Ishikawa (cell line): ENCODE results near the gene KCNQ1.
A peak's percentile ranks its signal among the peaks of the same experiment; 100 is the strongest.

Source experiments
- CEBPB ChIP-seq: IDR thresholded peaks from 2 replicates; pipeline ENCODE4 v1.6.1; 2012
- CREB1 ChIP-seq: IDR thresholded peaks from 2 replicates; pipeline ENCODE4 v1.6.1; 2012; ENCODE audit warnings: low read depth
- EGR1 ChIP-seq: IDR thresholded peaks from 2 replicates; pipeline ENCODE4 v1.6.1; 2012
- EP300 ChIP-seq: IDR thresholded peaks from 2 replicates; pipeline ENCODE4 v1.6.1; 2012; ENCODE audit warnings: borderline replicate concordance
- FOXM1 ChIP-seq: IDR thresholded peaks from 2 replicates; pipeline ENCODE4 v1.6.1; 2012; ENCODE audit warnings: low read depth, borderline replicate concordance
- NFIC ChIP-seq: IDR thresholded peaks from 2 replicates; pipeline ENCODE4 v1.6.1; 2012
- RAD21 ChIP-seq: IDR thresholded peaks from 2 replicates; pipeline ENCODE4 v1.6.1; 2012; ENCODE audit warnings: low read depth
- REST ChIP-seq: IDR thresholded peaks from 2 replicates; pipeline ENCODE4 v1.6.1; 2012; ENCODE audit warnings: low read depth, mild to moderate bottlenecking
- TAF1 ChIP-seq: IDR thresholded peaks from 2 replicates; pipeline ENCODE4 v1.6.1; 2012; ENCODE audit warnings: low read depth, mild to moderate bottlenecking
- TCF12 ChIP-seq: IDR thresholded peaks from 2 replicates; pipeline ENCODE4 v1.6.1; 2012; ENCODE audit warnings: low read depth
- TEAD4 ChIP-seq: IDR thresholded peaks from 2 replicates; pipeline ENCODE4 v1.6.1; 2012
- YY1 ChIP-seq: IDR thresholded peaks from 2 replicates; pipeline ENCODE4 v1.6.1; 2012; ENCODE audit warnings: low read depth
- ZBTB7A ChIP-seq: IDR thresholded peaks from 2 replicates; pipeline ENCODE4 v1.6.1; 2012; ENCODE audit warnings: low read depth
- TF ChIP-seq, protein P1 (sequence below): IDR thresholded peaks from 2 replicates; pipeline ENCODE4 v1.6.1; 2012
- TF ChIP-seq, protein P2 (sequence below): IDR thresholded peaks from 2 replicates; pipeline ENCODE4 v1.6.1; 2012

Gene KCNQ1

GRCh38 chr11:2709429-2709828 is 264.6 kb downstream of the KCNQ1 start:
- peak; percentile 83 for TF ChIP-seq CEBPB
- no peak for TF ChIP-seq TEAD4
- no peak for TF ChIP-seq ZBTB7A
- TF ChIP-seq, protein P1, sequence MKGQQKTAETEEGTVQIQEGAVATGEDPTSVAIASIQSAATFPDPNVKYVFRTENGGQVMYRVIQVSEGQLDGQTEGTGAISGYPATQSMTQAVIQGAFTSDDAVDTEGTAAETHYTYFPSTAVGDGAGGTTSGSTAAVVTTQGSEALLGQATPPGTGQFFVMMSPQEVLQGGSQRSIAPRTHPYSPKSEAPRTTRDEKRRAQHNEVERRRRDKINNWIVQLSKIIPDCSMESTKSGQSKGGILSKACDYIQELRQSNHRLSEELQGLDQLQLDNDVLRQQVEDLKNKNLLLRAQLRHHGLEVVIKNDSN, result no peak
- TF ChIP-seq EGR1, result no peak
- no peak for TF ChIP-seq CREB1
- no peak for TF ChIP-seq EP300

DNA sequence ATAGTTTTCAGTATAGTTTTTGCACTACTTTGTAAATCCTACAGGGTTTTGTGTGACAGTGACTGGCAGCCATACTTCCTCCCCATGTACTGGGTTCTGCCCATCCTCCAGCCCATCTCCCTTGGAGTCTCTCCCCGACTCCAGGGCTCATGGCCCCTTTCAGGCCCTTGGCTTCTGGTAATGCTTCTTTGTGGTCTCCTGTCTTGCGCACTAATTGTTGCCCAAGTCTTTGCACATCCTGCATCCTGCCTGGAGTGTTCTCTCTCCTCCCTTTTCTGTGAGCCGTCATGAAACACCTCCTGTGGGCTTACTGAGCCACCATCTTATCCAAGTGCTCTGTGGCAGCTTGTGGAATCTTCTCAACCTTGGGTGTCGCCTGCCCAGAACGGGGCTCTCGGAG is 266.4 kb downstream of the KCNQ1 start:
- TF ChIP-seq CEBPB, result no peak
- no peak for TF ChIP-seq YY1
- TF ChIP-seq ZBTB7A, result no peak
- no peak for TF ChIP-seq REST
- TF ChIP-seq TAF1, result no peak

DNA sequence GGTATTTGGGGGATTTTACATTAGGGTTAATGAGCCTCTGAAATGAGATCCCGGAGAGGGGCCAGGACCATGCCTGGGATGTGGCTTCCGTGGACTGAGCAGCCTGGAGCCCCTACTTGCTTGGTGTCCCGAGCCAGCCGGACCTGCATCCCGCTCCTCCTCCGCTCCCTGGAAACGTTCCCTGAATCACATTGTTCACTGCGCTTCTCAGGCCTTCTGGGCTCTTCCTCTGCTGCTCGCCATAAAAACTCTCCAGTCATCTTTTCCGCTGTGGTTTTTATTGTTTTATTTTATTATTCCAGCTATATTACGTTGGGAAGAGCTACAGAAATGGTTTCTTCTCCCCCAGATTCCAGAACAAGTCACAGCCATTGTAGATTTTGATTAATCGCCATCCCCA is 268.3 kb downstream of the KCNQ1 start:
- no peak for TF ChIP-seq TCF12
- no peak for TF ChIP-seq EP300
- TF ChIP-seq, protein P1, result no peak
- no peak for TF ChIP-seq EGR1
- TF ChIP-seq TAF1, result no peak
- TF ChIP-seq FOXM1, result no peak

DNA sequence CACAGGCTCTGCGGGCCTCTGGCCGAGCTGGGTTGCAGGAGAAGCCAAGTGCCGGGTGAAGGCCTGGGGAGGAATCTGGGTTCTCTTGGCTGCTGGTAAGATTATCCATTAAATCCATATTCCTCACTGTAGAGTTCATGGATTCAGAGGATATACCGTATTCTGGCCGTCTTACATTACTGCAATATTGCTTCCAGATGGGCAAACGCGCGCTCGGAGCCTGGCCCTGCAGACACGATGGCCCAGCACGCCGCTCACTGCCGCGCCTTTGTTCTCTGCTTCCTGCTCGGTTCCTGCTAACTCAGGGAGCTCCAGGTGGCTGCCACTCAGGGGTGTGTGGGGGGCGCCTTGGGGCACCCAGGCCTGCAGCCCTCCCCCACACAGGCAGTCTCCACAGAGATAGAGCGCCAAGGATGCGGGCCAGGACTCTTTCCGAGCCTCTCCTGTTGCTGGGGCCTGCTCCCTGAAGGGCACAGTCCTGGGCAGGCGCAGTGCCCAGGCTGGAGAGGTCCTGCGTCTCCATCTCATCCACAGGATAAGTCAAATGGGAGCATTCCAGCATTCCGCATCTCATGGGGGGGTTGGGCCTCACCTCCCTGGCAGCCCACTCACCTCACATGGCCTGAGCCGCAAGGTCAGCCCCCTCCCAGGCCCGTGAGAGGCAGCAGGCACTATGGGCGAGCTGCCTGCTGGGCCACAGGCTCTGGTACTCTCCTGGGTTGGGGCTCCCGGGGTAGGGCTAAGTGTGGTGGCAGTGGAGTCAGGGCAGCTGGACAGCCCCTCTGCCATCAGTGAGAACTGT is 269.1 kb downstream of the KCNQ1 start:
- TF ChIP-seq EP300 (no peak), TCF12 (no peak), EGR1 (no peak), TAF1 (no peak), YY1 (no peak), CREB1 (no peak), RAD21 (no peak), REST (no peak), TEAD4 (no peak), CEBPB (no peak), NFIC (no peak), ZBTB7A (no peak), FOXM1 (no peak)
- TF ChIP-seq, protein P1, result no peak
- TF ChIP-seq, protein P2, sequence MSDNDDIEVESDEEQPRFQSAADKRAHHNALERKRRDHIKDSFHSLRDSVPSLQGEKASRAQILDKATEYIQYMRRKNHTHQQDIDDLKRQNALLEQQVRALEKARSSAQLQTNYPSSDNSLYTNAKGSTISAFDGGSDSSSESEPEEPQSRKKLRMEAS, result no peak

- no peak for TF ChIP-seq CREB1
- TF ChIP-seq TAF1, result no peak
- TF ChIP-seq RAD21, result no peak
- no peak for TF ChIP-seq NFIC
- TF ChIP-seq EP300, result no peak
- TF ChIP-seq, protein P2, result no peak
- TF ChIP-seq EGR1, result no peak
- no peak for TF ChIP-seq TCF12
- TF ChIP-seq FOXM1, result no peak
- no peak for TF ChIP-seq ZBTB7A
- no peak for TF ChIP-seq REST
- no peak for TF ChIP-seq YY1
- TF ChIP-seq CEBPB, result no peak
- TF ChIP-seq TEAD4, result no peak
- TF ChIP-seq, protein P1, result no peak
Measured at GRCh38 chr11:2714463-2714800, 269.6 kb downstream of the KCNQ1 start.
